Mesenchymal stem cell (in vitro differentiated cells and primary cell): Measurements from ENCODE around the gene TRIM44.

Experiments
- DNase-seq: peaks from one replicate; pipeline ENCODE4 v3.0.0-alpha.2; 2013
- H2AFZ ChIP-seq: one replicate; pipeline ENCODE4 v1.6.1; 2013; ENCODE audit warnings: low read depth, mild to moderate bottlenecking, control low read depth, inconsistent platforms, low read length, moderate library complexity
- H2AK5ac ChIP-seq: 2 replicates; pipeline ENCODE4 v1.6.1; 2013; ENCODE audit warnings: low read length, moderate library complexity, mild to moderate bottlenecking, inconsistent platforms; ENCODE audit not compliant: severe bottlenecking
- H2BK120ac ChIP-seq: one replicate; pipeline ENCODE4 v1.6.1; 2013; ENCODE audit warnings: low read depth, mild to moderate bottlenecking, inconsistent platforms, low read length, moderate library complexity
- H2BK12ac ChIP-seq, 2 experiments: one replicate each; pipeline ENCODE4 v1.6.1; 2013; ENCODE audit warnings: inconsistent platforms in 2 of 2, low read length in 2 of 2, mild to moderate bottlenecking in 2 of 2, moderate library complexity in 2 of 2, control low read depth in 1 of 2
- H2BK15ac ChIP-seq: one replicate; pipeline ENCODE4 v1.6.1; 2013; ENCODE audit warnings: mild to moderate bottlenecking, low read depth, inconsistent platforms; ENCODE audit not compliant: poor library complexity, severe bottlenecking
- H2BK5ac ChIP-seq: 2 replicates; pipeline ENCODE4 v1.6.1; 2013; ENCODE audit warnings: low read depth, mild to moderate bottlenecking, low read length, control low read depth, inconsistent platforms; ENCODE audit not compliant: poor library complexity, severe bottlenecking
- H3K14ac ChIP-seq, 2 experiments: one replicate each; pipeline ENCODE4 v1.6.1; 2013; ENCODE audit warnings: inconsistent platforms in 2 of 2, low read length in 2 of 2, control low read depth in 1 of 2, mild to moderate bottlenecking in 1 of 2, moderate library complexity in 1 of 2
- H3K18ac ChIP-seq, 2 experiments: one replicate each; pipeline ENCODE4 v1.6.1; 2013; ENCODE audit warnings: inconsistent platforms in 2 of 2, low read length in 2 of 2, control low read depth in 1 of 2, low read depth in 1 of 2, mild to moderate bottlenecking in 1 of 2
- H3K23ac ChIP-seq, 2 experiments: one replicate each; pipeline ENCODE4 v1.6.1; 2013; ENCODE audit warnings: inconsistent platforms in 2 of 2, low read length in 2 of 2, mild to moderate bottlenecking in 2 of 2, moderate library complexity in 2 of 2, control low read depth in 1 of 2
- H3K27ac ChIP-seq: 2 replicates; pipeline ENCODE4 v1.5.1; 2013; ENCODE audit warnings: mild to moderate bottlenecking, moderate library complexity, low read length, control low read depth, inconsistent platforms; ENCODE audit not compliant: poor library complexity, severe bottlenecking
- H3K27me3 ChIP-seq, 2 experiments: 2 replicates each; pipeline versions ENCODE4 v1.6.1 to v1.7.0; 2013; ENCODE audit warnings: low read length in 2 of 2, mild to moderate bottlenecking in 2 of 2, moderate library complexity in 2 of 2, control low read depth in 1 of 2, inconsistent platforms in 1 of 2; ENCODE audit not compliant: control insufficient read depth in 1 of 2, insufficient read depth in 1 of 2
- H3K36me3 ChIP-seq, 2 experiments: 2 replicates each; pipeline versions ENCODE4 v1.6.1 to v1.7.0; 2013; ENCODE audit warnings: low read length in 2 of 2, control low read depth in 1 of 2, inconsistent platforms in 1 of 2, low read depth in 1 of 2, mild to moderate bottlenecking in 1 of 2; ENCODE audit not compliant: insufficient read depth in 2 of 2, control insufficient read depth in 1 of 2
- H3K4ac ChIP-seq, 2 experiments: one replicate each; pipeline ENCODE4 v1.6.1; 2013; ENCODE audit warnings: inconsistent platforms in 2 of 2, low read length in 2 of 2, mild to moderate bottlenecking in 2 of 2, moderate library complexity in 2 of 2, control low read depth in 1 of 2, low read depth in 1 of 2
- H3K4me1 ChIP-seq: 2 replicates; pipeline ENCODE4 v1.6.1; 2013; ENCODE audit warnings: low read depth, low read length, control low read depth; ENCODE audit not compliant: control insufficient read depth, insufficient read depth
- H3K4me2 ChIP-seq: 2 replicates; pipeline ENCODE4 v1.6.1; 2013; ENCODE audit warnings: low read length, mild to moderate bottlenecking, inconsistent platforms; ENCODE audit not compliant: poor library complexity, severe bottlenecking
- H3K4me3 ChIP-seq, 2 experiments: 2 replicates each; pipeline versions ENCODE4 v1.5.1 to v1.7.0; 2013; ENCODE audit warnings: low read length in 2 of 2, mild to moderate bottlenecking in 2 of 2, control low read depth in 1 of 2, low read depth in 1 of 2; ENCODE audit not compliant: insufficient read depth in 1 of 2
- H3K79me1 ChIP-seq: replicated peaks from 2 replicates; pipeline ENCODE4 v1.6.1; 2013; ENCODE audit warnings: mild to moderate bottlenecking, control low read depth, low read length, inconsistent platforms; ENCODE audit not compliant: poor library complexity, severe bottlenecking
- H3K9ac ChIP-seq: 2 replicates; pipeline ENCODE4 v1.7.0; 2013; ENCODE audit warnings: mild to moderate bottlenecking, low read length, moderate library complexity
- H3K9me3 ChIP-seq: 2 replicates; pipeline ENCODE4 v1.7.0; 2013; ENCODE audit warnings: mild to moderate bottlenecking, low read length; ENCODE audit not compliant: control insufficient read depth
- H4K8ac ChIP-seq: one replicate; pipeline ENCODE4 v1.6.1; 2013; ENCODE audit warnings: inconsistent platforms, mild to moderate bottlenecking, low read length, moderate library complexity
- H4K91ac ChIP-seq: one replicate; pipeline ENCODE4 v1.6.1; 2013; ENCODE audit warnings: mild to moderate bottlenecking, low read length, inconsistent platforms
- WGBS: methylation state at CpG from one replicate; pipeline ENCODE4 v1.1.7; 2013; ENCODE audit warnings: mixed read lengths; 5-methylcytosine and 5-hydroxymethylcytosine counted together

The TRIM44 gene

GRCh38 chr11:35852056-35852455 is 189.5 kb downstream of the TRIM44 start:
- H4K91ac ChIP-seq = no peak overlapping the region
- DNase-seq = no peak
- H2BK15ac ChIP-seq = no peak overlapping the region
- 93% methylated on average over 6 of the region's 6 CpGs for WGBS
- H2AK5ac ChIP-seq = no peak overlapping the region
- peak overlapping the region in 1 of 2 experiments; percentile 35 for H3K14ac ChIP-seq
- H3K4me3 ChIP-seq = no peak overlapping the region
- H3K36me3 ChIP-seq = no peaks in the 10 kb centered on the region
- H3K18ac ChIP-seq = no peak overlapping the region
- H3K27ac ChIP-seq = no peak overlapping the region
- no peak overlapping the region for H4K8ac ChIP-seq
- no peak overlapping the region for H2BK12ac ChIP-seq
- H3K4me1 ChIP-seq = no peaks in the 10 kb centered on the region
- H3K79me1 ChIP-seq = no peaks in the 10 kb centered on the region
- H3K9ac ChIP-seq = no peak overlapping the region
- no peak overlapping the region for H3K4ac ChIP-seq
- no peak overlapping the region for H2BK5ac ChIP-seq
- H2AFZ ChIP-seq = no peak overlapping the region
- H2BK120ac ChIP-seq = no peak overlapping the region
- H3K4me2 ChIP-seq = no peak overlapping the region
- H3K27me3 ChIP-seq = peaks cover 13 to 15% of the 10 kb centered on the region in 2 experiments
- H3K9me3 ChIP-seq = no peaks in the 10 kb centered on the region
- H3K23ac ChIP-seq = no peak overlapping the region

- no peak overlapping the region for H3K18ac ChIP-seq
- H3K4me2 ChIP-seq = no peak overlapping the region
- no peak overlapping the region for H2BK5ac ChIP-seq
- no CpG with 5 or more reads among the region's 5 CpGs for WGBS
- H3K9ac ChIP-seq = no peak overlapping the region
- H3K27me3 ChIP-seq = peaks cover 4 to 7% of the 10 kb centered on the region in 2 experiments
- no peaks in the 10 kb centered on the region for H3K9me3 ChIP-seq
- no peak overlapping the region for H2BK15ac ChIP-seq
- no peak overlapping the region for H3K4me3 ChIP-seq
- H2AFZ ChIP-seq = no peak overlapping the region
- no peak overlapping the region for H4K8ac ChIP-seq
- H3K23ac ChIP-seq = no peak overlapping the region
- H2BK120ac ChIP-seq = no peak overlapping the region
- DNase-seq = no peak
- no peak overlapping the region for H4K91ac ChIP-seq
- no peak overlapping the region for H2BK12ac ChIP-seq
- H3K79me1 ChIP-seq = no peaks in the 10 kb centered on the region
- H3K14ac ChIP-seq = no peak overlapping the region
- H3K4ac ChIP-seq = no peak overlapping the region
- no peaks in the 10 kb centered on the region for H3K4me1 ChIP-seq
- no peaks in the 10 kb centered on the region for H3K36me3 ChIP-seq
- no peak overlapping the region for H2AK5ac ChIP-seq
- no peak overlapping the region for H3K27ac ChIP-seq
Measured at GRCh38 chr11:35853971-35854370, 191.4 kb downstream of the TRIM44 start.

GRCh38 chr11:35855671-35856070 is 193.1 kb downstream of the TRIM44 start:
- no peak overlapping the region for H3K4me3 ChIP-seq
- H2AFZ ChIP-seq = no peak overlapping the region
- H4K91ac ChIP-seq = no peak overlapping the region
- no peak overlapping the region for H3K14ac ChIP-seq
- H2AK5ac ChIP-seq = no peak overlapping the region
- no peak overlapping the region for H3K9ac ChIP-seq
- H3K27ac ChIP-seq = no peak overlapping the region
- H3K18ac ChIP-seq = no peak overlapping the region
- no peaks in the 10 kb centered on the region for H3K36me3 ChIP-seq
- H3K4me2 ChIP-seq = no peak overlapping the region
- no peak for DNase-seq
- H2BK12ac ChIP-seq = no peak overlapping the region
- no peak overlapping the region for H3K4ac ChIP-seq
- no peak overlapping the region for H4K8ac ChIP-seq
- peaks cover 0 to 4% of the 10 kb centered on the region in 2 experiments for H3K27me3 ChIP-seq
- no peaks in the 10 kb centered on the region for H3K79me1 ChIP-seq
- H3K23ac ChIP-seq = no peak overlapping the region
- no peak overlapping the region for H2BK5ac ChIP-seq
- no peak overlapping the region for H2BK15ac ChIP-seq
- H3K4me1 ChIP-seq = no peaks in the 10 kb centered on the region
- H3K9me3 ChIP-seq = no peaks in the 10 kb centered on the region
- no peak overlapping the region for H2BK120ac ChIP-seq

- Histone ChIP-seq H3K4me3 (no peak overlapping the region), H4K8ac (no peak overlapping the region), H2BK5ac (no peak overlapping the region), H3K79me1 (no peaks in the 10 kb centered on the region), H3K18ac (no peak overlapping the region), H3K9me3 (no peaks in the 10 kb centered on the region), H3K23ac (no peak overlapping the region), H2AFZ (no peak overlapping the region), H2AK5ac (no peak overlapping the region), H3K27ac (no peak overlapping the region), H3K4me1 (no peaks in the 10 kb centered on the region), H3K4me2 (no peak overlapping the region), H3K9ac (no peak overlapping the region), H2BK15ac (no peak overlapping the region), H2BK120ac (no peak overlapping the region), H3K4ac (no peak overlapping the region), H3K36me3 (no peaks in the 10 kb centered on the region), H2BK12ac (no peak overlapping the region), H3K14ac (no peak overlapping the region), H4K91ac (no peak overlapping the region), H3K27me3 (peaks cover 0 to 4% of the 10 kb centered on the region in 2 experiments)
- no peak for DNase-seq
- 79% methylated on average over 2 of the region's 2 CpGs for WGBS
Measured at GRCh38 chr11:35856259-35856658, 193.7 kb downstream of the TRIM44 start.
